ENCODE data around the gene GRM1.

- TF ChIP-seq CTCF (IDR thresholded peaks at IDR 0.05) (no peak), POLR2A (IDR thresholded peaks at IDR 0.05) (no peak), EP300 (IDR thresholded peaks at IDR 0.05) (no peak)
Measured at GRCh38 chr6:146422789-146423375, 394.0 kb downstream of the GRM1 start.

All from ovary (tissue), 3 donors.